HEK293T (cell line): ENCODE measurements around the gene TP53I11.

Experiments used
- BHLHE40 ChIP-seq: fragments of 450-650 bp; IDR thresholded peaks from 2 replicates; pipeline ENCODE4 v1.6.1; 2016; ENCODE audit warnings: mild to moderate bottlenecking, moderate library complexity, borderline replicate concordance
- ELF4 ChIP-seq: fragments of 450-650 bp; IDR thresholded peaks from 2 replicates; pipeline ENCODE4 v1.6.1; 2017; ENCODE audit warnings: antibody characterized with exemption
- FOXK2 ChIP-seq: fragments of 450-650 bp; IDR thresholded peaks from 2 replicates; pipeline ENCODE4 v1.6.1; 2016; ENCODE audit warnings: mild to moderate bottlenecking
- FOXM1 ChIP-seq: fragments of 450-650 bp; IDR thresholded peaks from 2 replicates; pipeline ENCODE4 v1.6.1; 2017; ENCODE audit warnings: mild to moderate bottlenecking, borderline replicate concordance
- L3MBTL2 ChIP-seq: fragments of 450-650 bp; conservative IDR thresholded peaks from 2 replicates; pipeline ENCODE4 v1.6.1; 2016; ENCODE audit warnings: mild to moderate bottlenecking
- LEF1 ChIP-seq: fragments of 450-650 bp; IDR thresholded peaks from 2 replicates; pipeline ENCODE4 v1.6.1; 2017; ENCODE audit warnings: mild to moderate bottlenecking, borderline replicate concordance
- SP1 ChIP-seq: fragments of 450-650 bp; IDR thresholded peaks from 2 replicates; pipeline ENCODE4 v1.6.1; 2017
- TARDBP ChIP-seq: fragments of 450-650 bp; IDR thresholded peaks from 2 replicates; pipeline ENCODE4 v1.6.1; 2016
- ZNF384 ChIP-seq: fragments of 450-650 bp; IDR thresholded peaks from 2 replicates; pipeline ENCODE4 v1.6.1; 2016

- no peak for TF ChIP-seq FOXK2
- TF ChIP-seq ZNF384: no peak
- TF ChIP-seq TARDBP: no peak
- no peak for TF ChIP-seq SP1
- TF ChIP-seq ELF4: no peak
- TF ChIP-seq L3MBTL2: no peak
- no peak for TF ChIP-seq FOXM1
- no peak for TF ChIP-seq BHLHE40
- TF ChIP-seq LEF1: no peak
These were observed 44.1 kb upstream of the TP53I11 start for GRCh38 chr11:44994753-44995152.
